NB4 (cell line): ENCODE data around the gene CXCL16.

ENCODE experiments used
- CTCF ChIP-seq: IDR thresholded peaks from one replicate; pipeline ENCODE4 v1.5.1; 2012; ENCODE audit warnings: low read depth, low read length
- MAX ChIP-seq: IDR thresholded peaks from 2 replicates; pipeline ENCODE4 v1.6.1; 2011; ENCODE audit warnings: low read depth, low read length
- POLR2A ChIP-seq: IDR thresholded peaks from 2 replicates; pipeline ENCODE4 v1.6.1; 2011; ENCODE audit warnings: mild to moderate bottlenecking; ENCODE audit not compliant: insufficient read length; ENCODE audit errors: extremely low read depth

GRCh38 chr17:4738136-4739121 lies 1.3 kb downstream of the CXCL16 start:
- TF ChIP-seq CTCF: no peak
- TF ChIP-seq POLR2A: no peak
- TF ChIP-seq MAX: no peak
